Erythroblast (primary cell): Measurements from ENCODE around the gene CAMKK1.

Experiments
- GATA1 ChIP-seq: IDR thresholded peaks from 2 replicates; pipeline ENCODE4 v1.6.1; 2011; ENCODE audit warnings: low read depth, mild to moderate bottlenecking, control low read depth, low read length, moderate library complexity
- POLR2A ChIP-seq: IDR thresholded peaks from 2 replicates; pipeline ENCODE4 v1.6.1; 2011; ENCODE audit warnings: mild to moderate bottlenecking, low read length

DNA sequence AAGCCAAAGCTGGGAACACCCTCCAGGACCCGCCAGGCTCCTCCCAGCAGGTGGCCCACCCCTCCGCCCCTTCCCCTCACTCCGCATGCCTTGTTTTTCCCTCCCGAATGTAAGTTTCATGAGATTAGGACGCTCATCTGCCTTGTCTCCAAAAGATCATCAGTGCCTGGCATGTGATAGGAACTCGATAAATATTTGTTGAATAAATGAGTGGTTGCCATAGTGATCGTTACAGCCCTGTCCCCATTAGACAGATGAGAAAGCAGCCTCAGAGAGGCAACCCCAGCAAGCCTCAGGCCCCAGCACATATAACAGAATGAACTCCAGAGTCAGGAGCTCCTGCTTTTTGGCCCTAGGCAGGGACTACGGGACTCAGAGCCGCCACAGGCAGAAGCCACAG, 5.0 kb downstream of the CAMKK1 start:
- TF ChIP-seq POLR2A (no peak), GATA1 (no peak)
